Ascending aorta (tissue), 2 donors: ENCODE data around the gene INPP5A. TPM values are rescaled to one million over a fixed set of nuclear protein-coding genes. Genes with fewer than 3 reads are reported as not detected.

Experiments
- DNase-seq, 2 donors: peaks; one replicate each; pipeline ENCODE4 v3.0.0-alpha.2; 2019; ENCODE audit warnings: low spot score in 2 of 2
- H3K27ac ChIP-seq, 2 donors: fragments of 200-600 bp; sonication (generic); one replicate each; pipeline ENCODE4 v1.5.1; 2016 to 2017; ENCODE audit warnings: mild to moderate bottlenecking in 1 of 2
- H3K27me3 ChIP-seq: fragments of 200-600 bp; sonication (generic); one replicate; pipeline ENCODE4 v1.5.1; 2017
- H3K36me3 ChIP-seq, 2 donors: fragments of 200-600 bp; sonication (generic); one replicate each; pipeline ENCODE4 v1.5.1; 2016
- H3K4me1 ChIP-seq, 2 donors: fragments of 200-600 bp; sonication (generic); one replicate each; pipeline ENCODE4 v1.5.1; 2016 to 2017; ENCODE audit warnings: mild to moderate bottlenecking in 1 of 2
- H3K4me3 ChIP-seq, 2 donors: fragments of 200-600 bp; sonication (generic); one replicate each; pipeline ENCODE4 v1.5.1; 2016 to 2017; ENCODE audit warnings: mild to moderate bottlenecking in 1 of 2
- H3K9me3 ChIP-seq, 2 donors: fragments of 200-600 bp; sonication (generic); one replicate each; pipeline ENCODE4 v1.5.1; 2016
- intact Hi-C: fragments of 100-400 bp; cut with DNase I; formaldehyde crosslinking; loops from one replicate; pipeline ENCODE4 v1.15.1; 2023
- total RNA-seq: library from RNA; depleted of rRNA; stranded (reverse); fragments of >200 nt; gene quantifications from one replicate; pipeline ENCODE4 v1.1.0, GENCODE V29; 2016
- TF ChIP-seq, protein P1 (sequence below), 3 experiments: fragments of 200-600 bp in 2 of 3; fragments of 450-650 bp in 1 of 3; sonication (generic) in 2 of 3; IDR thresholded peaks; one replicate each; pipeline ENCODE4 v1.5.1; 2016 to 2019; ENCODE audit warnings: antibody characterized with exemption in 3 of 3, mild to moderate bottlenecking in 1 of 3, moderate library complexity in 1 of 3

The INPP5A gene
- total RNA-seq, 1 donor from 2014 or later: 81.2 TPM

DNA sequence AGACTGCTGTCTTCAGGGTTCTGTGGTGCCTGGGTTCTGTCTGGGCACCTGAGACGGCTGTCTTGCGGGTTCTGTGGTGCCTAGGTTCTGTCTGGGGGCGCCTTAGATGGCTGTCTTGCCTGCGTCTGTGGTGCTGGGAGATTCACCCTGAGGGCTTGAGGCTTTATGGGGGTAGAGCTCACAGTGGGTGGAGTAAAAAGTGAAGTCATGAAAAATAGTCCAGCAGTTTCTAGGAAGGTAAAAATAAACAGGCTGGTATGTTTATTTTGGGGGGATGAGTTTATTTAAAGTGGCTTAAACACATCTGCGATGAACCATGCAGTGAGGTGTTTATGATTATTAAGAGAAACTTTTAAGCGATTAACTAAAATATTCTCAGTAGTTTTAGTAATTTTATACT is 184.1 kb downstream of the INPP5A start:
- Histone ChIP-seq H3K4me1 (no peaks in the 10 kb centered on the region), H3K27ac (no peak overlapping the region), H3K9me3 (no peaks in the 10 kb centered on the region), H3K4me3 (no peak overlapping the region), H3K36me3 (peaks cover 0 to 27% of the 10 kb centered on the region in 2 donors), H3K27me3 (no peaks in the 10 kb centered on the region)
- DNase-seq: no peak
- intact Hi-C loops: no loop called here
- TF ChIP-seq, protein P1, sequence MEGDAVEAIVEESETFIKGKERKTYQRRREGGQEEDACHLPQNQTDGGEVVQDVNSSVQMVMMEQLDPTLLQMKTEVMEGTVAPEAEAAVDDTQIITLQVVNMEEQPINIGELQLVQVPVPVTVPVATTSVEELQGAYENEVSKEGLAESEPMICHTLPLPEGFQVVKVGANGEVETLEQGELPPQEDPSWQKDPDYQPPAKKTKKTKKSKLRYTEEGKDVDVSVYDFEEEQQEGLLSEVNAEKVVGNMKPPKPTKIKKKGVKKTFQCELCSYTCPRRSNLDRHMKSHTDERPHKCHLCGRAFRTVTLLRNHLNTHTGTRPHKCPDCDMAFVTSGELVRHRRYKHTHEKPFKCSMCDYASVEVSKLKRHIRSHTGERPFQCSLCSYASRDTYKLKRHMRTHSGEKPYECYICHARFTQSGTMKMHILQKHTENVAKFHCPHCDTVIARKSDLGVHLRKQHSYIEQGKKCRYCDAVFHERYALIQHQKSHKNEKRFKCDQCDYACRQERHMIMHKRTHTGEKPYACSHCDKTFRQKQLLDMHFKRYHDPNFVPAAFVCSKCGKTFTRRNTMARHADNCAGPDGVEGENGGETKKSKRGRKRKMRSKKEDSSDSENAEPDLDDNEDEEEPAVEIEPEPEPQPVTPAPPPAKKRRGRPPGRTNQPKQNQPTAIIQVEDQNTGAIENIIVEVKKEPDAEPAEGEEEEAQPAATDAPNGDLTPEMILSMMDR (IDR thresholded peaks at IDR 0.05): no peak

DNA sequence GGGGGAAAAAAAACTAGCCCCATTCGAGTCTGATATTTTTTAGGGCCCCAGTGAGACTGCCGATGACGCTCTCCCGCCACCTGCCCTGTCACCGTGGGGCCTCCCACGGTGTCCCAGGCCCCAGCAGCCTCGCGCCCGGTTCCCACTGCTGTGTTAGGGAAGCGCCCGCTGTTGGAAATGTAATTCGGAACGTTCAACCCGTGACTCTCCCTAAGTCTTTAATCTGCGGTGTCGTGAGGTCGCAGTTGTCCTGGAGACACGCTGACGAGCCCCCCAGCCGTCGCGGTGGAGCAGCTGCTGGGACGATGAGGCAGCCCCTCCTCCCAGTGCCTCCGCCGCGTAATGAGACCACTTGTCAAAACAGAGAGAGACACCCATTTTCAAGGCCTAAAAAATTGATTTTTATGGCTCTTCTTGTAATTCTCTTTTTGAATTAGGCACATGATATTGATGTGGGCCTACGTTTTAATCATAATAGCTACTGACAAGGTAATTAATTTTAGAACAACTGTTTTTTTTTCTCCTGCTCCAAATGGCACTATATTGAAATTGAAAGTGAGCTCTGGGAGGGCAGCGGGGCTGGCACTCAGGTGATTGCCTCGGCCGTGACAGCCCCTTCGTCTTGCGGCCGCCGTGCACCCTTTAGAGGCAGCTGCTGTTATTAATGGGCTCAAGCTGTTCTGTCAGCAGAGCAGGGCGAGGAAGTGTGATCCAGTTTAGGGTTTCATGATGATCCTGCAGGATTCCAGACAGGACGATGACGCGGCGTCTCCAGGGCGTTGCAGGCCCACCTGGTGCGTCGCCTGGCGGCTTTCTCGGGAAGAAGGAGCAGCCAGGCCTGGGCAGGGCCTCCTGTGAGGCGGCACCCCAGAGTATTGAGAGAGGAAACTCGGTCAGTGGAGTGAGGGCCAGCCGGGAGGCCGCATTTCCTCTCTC is 185.1 kb downstream of the INPP5A start:
- intact Hi-C loops: no loop called here
- DNase-seq: no peak
- no peak overlapping the region for H3K4me3 ChIP-seq

DNA sequence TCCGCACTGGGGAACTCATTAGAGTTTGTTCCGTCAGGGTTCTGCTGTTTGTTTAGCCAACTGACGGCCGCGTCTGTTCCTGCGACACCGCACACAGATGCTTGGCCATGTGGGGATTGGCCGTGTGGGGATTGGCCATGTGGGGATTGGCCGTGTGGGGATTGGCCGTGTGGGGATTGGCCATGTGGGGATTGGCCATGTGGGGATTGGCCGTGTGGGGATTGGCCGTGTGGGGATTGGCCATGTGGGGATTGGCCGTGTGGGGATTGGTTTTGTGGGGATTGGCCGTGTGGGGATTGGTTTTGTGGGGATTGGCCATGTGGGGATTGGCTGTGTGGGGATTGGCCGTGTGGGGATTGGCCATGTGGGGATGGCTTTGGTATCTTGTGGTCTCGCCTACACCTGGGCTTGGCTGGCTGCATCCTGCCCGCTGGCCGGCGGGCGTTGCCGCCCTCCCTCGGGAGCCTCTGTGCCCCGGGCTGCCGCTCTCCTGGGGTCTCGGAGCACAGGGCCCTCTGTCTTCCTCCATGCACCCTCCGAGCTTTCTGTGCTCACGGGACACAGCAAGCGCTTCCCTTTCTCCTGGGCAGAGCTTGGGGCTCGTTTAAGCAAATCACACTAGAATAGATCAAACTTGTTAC is 185.9 kb downstream of the INPP5A start:
- TF ChIP-seq, protein P1 (IDR thresholded peaks at IDR 0.05): no peak
- H3K4me1 ChIP-seq: no peaks in the 10 kb centered on the region
- DNase-seq: no peak
- H3K4me3 ChIP-seq: no peak overlapping the region
- no peaks in the 10 kb centered on the region for H3K27me3 ChIP-seq
- intact Hi-C loops: no loop called here
- H3K9me3 ChIP-seq: no peaks in the 10 kb centered on the region
- H3K36me3 ChIP-seq: peaks cover 15 to 31% of the 10 kb centered on the region in 2 donors
- H3K27ac ChIP-seq: no peak overlapping the region

More for the DNA sequence above, 185.1 kb downstream of the INPP5A start:
- Histone ChIP-seq H3K27me3 (no peaks in the 10 kb centered on the region), H3K27ac (no peak overlapping the region), H3K36me3 (peaks cover 8 to 31% of the 10 kb centered on the region in 2 donors), H3K9me3 (no peaks in the 10 kb centered on the region), H3K4me1 (no peaks in the 10 kb centered on the region)
- TF ChIP-seq, protein P1 (IDR thresholded peaks at IDR 0.05): no peak

DNA sequence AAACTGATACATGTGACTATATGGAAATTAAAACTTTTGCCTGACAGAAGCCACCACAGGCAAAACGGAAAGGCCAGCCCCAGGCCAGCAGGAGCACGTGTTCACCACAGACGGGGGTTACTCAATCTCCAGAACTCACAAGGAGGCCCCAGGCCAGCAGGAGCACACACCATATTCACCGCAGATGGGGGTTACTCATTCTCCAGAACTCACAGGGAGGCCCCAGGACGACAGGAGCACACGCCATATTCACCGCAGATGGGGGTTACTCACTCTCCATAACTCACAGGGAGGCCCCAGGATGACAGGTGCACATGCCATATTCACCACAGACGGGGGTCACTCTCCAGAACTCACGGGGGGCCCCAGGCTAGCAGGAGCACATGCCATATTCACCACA is 186.9 kb downstream of the INPP5A start:
- no peak for DNase-seq
- H3K27ac ChIP-seq: no peak overlapping the region
- H3K9me3 ChIP-seq: no peaks in the 10 kb centered on the region
- H3K27me3 ChIP-seq: no peaks in the 10 kb centered on the region
- TF ChIP-seq, protein P1 (IDR thresholded peaks at IDR 0.05): no peak
- H3K4me1 ChIP-seq: no peaks in the 10 kb centered on the region
- peaks cover 15 to 34% of the 10 kb centered on the region in 2 donors for H3K36me3 ChIP-seq
- no peak overlapping the region for H3K4me3 ChIP-seq
- intact Hi-C loops: no loop called here

DNA sequence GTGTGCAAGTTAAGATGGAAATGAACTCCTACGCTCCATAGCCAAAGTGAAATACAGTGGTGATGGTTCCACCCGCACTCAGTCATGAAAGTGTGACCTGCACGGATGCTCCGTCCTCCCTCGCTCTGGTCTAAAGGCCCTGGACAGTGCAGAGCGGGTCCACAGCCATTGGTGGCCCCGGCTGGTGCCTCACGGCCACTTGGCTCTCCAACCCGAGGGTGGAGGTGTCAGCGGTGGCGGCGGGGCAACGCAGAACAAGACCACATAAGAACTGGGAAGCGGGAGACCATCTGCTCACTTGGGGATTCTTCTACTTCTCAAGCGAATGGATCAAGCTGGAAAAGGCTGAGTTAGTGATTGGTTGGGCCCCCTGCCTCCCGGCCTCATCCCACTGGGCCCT is 187.6 kb downstream of the INPP5A start:
- H3K27me3 ChIP-seq: no peaks in the 10 kb centered on the region
- no peak overlapping the region for H3K4me3 ChIP-seq
- H3K27ac ChIP-seq: no peak overlapping the region
- peaks cover 15 to 39% of the 10 kb centered on the region in 2 donors for H3K36me3 ChIP-seq
- intact Hi-C loops: no loop called here
- no peaks in the 10 kb centered on the region for H3K4me1 ChIP-seq
- no peak for DNase-seq
- TF ChIP-seq, protein P1 (IDR thresholded peaks at IDR 0.05): no peak
- no peaks in the 10 kb centered on the region for H3K9me3 ChIP-seq
